H9 (cell line): ENCODE measurements around the gene CYGB. TPM values are rescaled to one million over a fixed set of nuclear protein-coding genes. Genes with fewer than 3 reads are reported as not detected.

Source experiments
- DNase-seq: peaks from one replicate; pipeline ENCODE4 v3.0.0-alpha.2; 2017
- H2AFZ ChIP-seq: one replicate; pipeline ENCODE4 v1.6.1; 2013; ENCODE audit warnings: mild to moderate bottlenecking, low read length, control low read depth, moderate library complexity
- H2AK5ac ChIP-seq: 2 replicates; pipeline ENCODE4 v1.6.1; 2013; ENCODE audit warnings: low read length, control low read depth, mixed read lengths; ENCODE audit not compliant: insufficient read length
- H2BK120ac ChIP-seq: one replicate; pipeline ENCODE4 v1.6.1; 2013; ENCODE audit warnings: low read depth, mild to moderate bottlenecking, low read length, control low read depth, inconsistent platforms; ENCODE audit not compliant: poor library complexity, severe bottlenecking
- H2BK12ac ChIP-seq: 2 replicates; pipeline ENCODE4 v1.6.1; 2013; ENCODE audit warnings: low read length, control low read depth, mixed read lengths, low read depth; ENCODE audit not compliant: insufficient read length
- H2BK15ac ChIP-seq: 2 replicates; pipeline ENCODE4 v1.6.1; 2013; ENCODE audit warnings: low read depth, low read length, control low read depth
- H2BK20ac ChIP-seq: one replicate; pipeline ENCODE4 v1.6.1; 2013; ENCODE audit warnings: low read depth, mild to moderate bottlenecking, low read length, control low read depth, inconsistent platforms; ENCODE audit not compliant: poor library complexity, severe bottlenecking
- H2BK5ac ChIP-seq: 2 replicates; pipeline ENCODE4 v1.6.1; 2013; ENCODE audit warnings: low read length, control low read depth, mixed read lengths; ENCODE audit not compliant: insufficient read length
- H3K14ac ChIP-seq: 2 replicates; pipeline ENCODE4 v1.6.1; 2013; ENCODE audit warnings: low read length, control low read depth; ENCODE audit not compliant: insufficient read depth
- H3K18ac ChIP-seq: 2 replicates; pipeline ENCODE4 v1.6.1; 2013; ENCODE audit warnings: low read depth, mild to moderate bottlenecking, mixed read lengths, low read length, control low read depth; ENCODE audit not compliant: insufficient read length
- H3K23ac ChIP-seq: 2 replicates; pipeline ENCODE4 v1.6.1; 2013; ENCODE audit warnings: low read length, control low read depth, mixed read lengths, low read depth; ENCODE audit not compliant: insufficient read length
- H3K23me2 ChIP-seq: 2 replicates; pipeline ENCODE4 v1.6.1; 2013; ENCODE audit warnings: low read depth, mild to moderate bottlenecking, mixed read lengths, low read length, control low read depth; ENCODE audit not compliant: insufficient read length, poor library complexity, severe bottlenecking
- H3K27ac ChIP-seq: 2 replicates; pipeline ENCODE4 v1.5.1; 2013; ENCODE audit warnings: low read length, control low read depth, mixed read lengths, low read depth; ENCODE audit not compliant: insufficient read length
- H3K27me3 ChIP-seq: 2 replicates; pipeline ENCODE4 v1.6.1; 2013; ENCODE audit warnings: low read length, control low read depth, inconsistent platforms; ENCODE audit not compliant: insufficient read depth
- H3K4ac ChIP-seq: 2 replicates; pipeline ENCODE4 v1.6.1; 2013; ENCODE audit warnings: low read depth, mild to moderate bottlenecking, control low read depth, inconsistent platforms, low read length, moderate library complexity
- H3K4me1 ChIP-seq: 2 replicates; pipeline ENCODE4 v1.6.1; 2013; ENCODE audit warnings: low read length, control low read depth, inconsistent platforms; ENCODE audit not compliant: insufficient read depth
- H3K4me2 ChIP-seq: 2 replicates; pipeline ENCODE4 v1.6.1; 2013; ENCODE audit warnings: low read length, control low read depth, mixed read lengths; ENCODE audit not compliant: insufficient read length, insufficient read depth
- H3K56ac ChIP-seq: 2 replicates; pipeline ENCODE4 v1.6.1; 2013; ENCODE audit warnings: low read depth, mild to moderate bottlenecking, mixed read lengths, low read length, control low read depth; ENCODE audit not compliant: insufficient read length
- H3K79me1 ChIP-seq: 2 replicates; pipeline ENCODE4 v1.6.1; 2013; ENCODE audit warnings: low read depth, mild to moderate bottlenecking, moderate library complexity, low read length, control low read depth, inconsistent platforms; ENCODE audit not compliant: insufficient read depth, poor library complexity, severe bottlenecking
- H3K79me2 ChIP-seq: 2 replicates; pipeline ENCODE4 v1.6.1; 2013; ENCODE audit warnings: low read length, control low read depth, inconsistent platforms; ENCODE audit not compliant: insufficient read depth
- H3K9ac ChIP-seq: 2 replicates; pipeline ENCODE4 v1.6.1; 2013; ENCODE audit warnings: low read length, control low read depth, mixed read lengths; ENCODE audit not compliant: insufficient read length; ENCODE audit errors: extremely low read depth
- H3K9me3 ChIP-seq: one replicate; pipeline ENCODE4 v1.6.1; 2013; ENCODE audit warnings: low read depth, low read length, inconsistent platforms; ENCODE audit not compliant: control insufficient read depth
- H3T11ph ChIP-seq: one replicate; pipeline ENCODE4 v1.6.1; 2013; ENCODE audit warnings: mild to moderate bottlenecking, low read length, control low read depth, inconsistent platforms
- H4K20me1 ChIP-seq: one replicate; pipeline ENCODE4 v1.6.1; 2013; ENCODE audit not compliant: control insufficient read depth, insufficient read length, insufficient read depth
- H4K5ac ChIP-seq: 2 replicates; pipeline ENCODE4 v1.6.1; 2013; ENCODE audit warnings: low read depth, mild to moderate bottlenecking, mixed read lengths, low read length, control low read depth; ENCODE audit not compliant: insufficient read length
- H4K8ac ChIP-seq: replicated peaks from 2 replicates; pipeline ENCODE4 v1.6.1; 2013; ENCODE audit warnings: low read length, control low read depth, mixed read lengths, low read depth; ENCODE audit not compliant: insufficient read length
- H4K91ac ChIP-seq: 2 replicates; pipeline ENCODE4 v1.6.1; 2013; ENCODE audit warnings: low read depth, mild to moderate bottlenecking, moderate library complexity, mixed read lengths, low read length, control low read depth; ENCODE audit not compliant: insufficient read length
- H3K27ac Mint-ChIP-seq, 3 experiments: 2 replicates in 2 of 3; 3 replicates in 1 of 3; pipeline ENCODE4 v1.8.0; 2020 to 2021; ENCODE audit warnings: mixed read lengths in 3 of 3, mild to moderate bottlenecking in 1 of 3, moderate library complexity in 1 of 3
- H3K27me3 Mint-ChIP-seq: 2 replicates; pipeline ENCODE4 v1.8.0; 2021; ENCODE audit warnings: low read depth, mild to moderate bottlenecking, moderate library complexity, mixed read lengths
- H3K36me3 Mint-ChIP-seq, 3 experiments: 2 replicates in 2 of 3; 3 replicates in 1 of 3; pipeline ENCODE4 v1.8.0; 2020 to 2021; ENCODE audit warnings: low read depth in 3 of 3, mixed read lengths in 3 of 3; ENCODE audit not compliant: insufficient read depth in 1 of 3
- H3K4me1 Mint-ChIP-seq, 2 experiments: 2 replicates each; pipeline ENCODE4 v1.8.0; 2020; ENCODE audit warnings: mixed read lengths in 2 of 2
- H3K4me3 Mint-ChIP-seq, 2 experiments: 2 replicates in 1 of 2; 3 replicates in 1 of 2; pipeline ENCODE4 v1.8.0; 2020 to 2021; ENCODE audit warnings: mild to moderate bottlenecking in 2 of 2, mixed read lengths in 2 of 2, moderate library complexity in 1 of 2
- H3K9me3 Mint-ChIP-seq, 2 experiments: 2 replicates in 1 of 2; 3 replicates in 1 of 2; pipeline ENCODE4 v1.8.0; 2020; ENCODE audit warnings: mild to moderate bottlenecking in 2 of 2, mixed read lengths in 2 of 2, moderate library complexity in 1 of 2
- CTCF ChIP-seq: fragments of 200-600 bp; sonication (generic); conservative IDR thresholded peaks from 3 replicates; pipeline ENCODE4 v1.8.0; 2021; ENCODE audit warnings: antibody characterized with exemption, mild to moderate bottlenecking
- WGBS: extraction: QIAGEN DNeasy Blood & Tissue Kit; methylation state at CpG from one replicate; pipeline ENCODE4 v1.1.7; 2013; ENCODE audit warnings: missing lambda C conversion rate, low lambda C conversion rate, mixed read lengths; ENCODE audit not compliant: insufficient read length; ENCODE audit errors: extremely low coverage; 5-methylcytosine and 5-hydroxymethylcytosine counted together
- total RNA-seq: library from RNA; stranded (reverse); gene quantifications from 2 replicates; pipeline ENCODE4 v1.2.1, GENCODE V29; 2021

CYGB gene
- total RNA-seq, 1 experiment from 2014 or later: 2.4 TPM

- H3K4me1 ChIP-seq: no peaks in the 10 kb centered on the region; the same call in 1 of the 2 replicates
- H3K9ac ChIP-seq: no peak overlapping the region
- peak overlapping the region in 2 of 3 experiments; percentile 39 to 57; a peak in 2 of 7 replicates for H3K27ac Mint-ChIP-seq
Observed at GRCh38 chr17:76492123-76492988, 45.2 kb downstream of the CYGB start.

More at GRCh38 chr17:76492123-76492988, 45.2 kb downstream of the CYGB start:
- H2BK20ac ChIP-seq: no peak overlapping the region
- H3K27me3 ChIP-seq: no peaks in the 10 kb centered on the region
- H2BK120ac ChIP-seq: no peak overlapping the region
- H3K14ac ChIP-seq: peak overlapping the region; percentile 78; the same call in 1 of the 2 replicates
- no peaks in the 10 kb centered on the region for H3K79me1 ChIP-seq
- no peaks in the 10 kb centered on the region for H3K9me3 ChIP-seq
- no CpG with 5 or more reads among the region's 11 CpGs for WGBS
- no peak for DNase-seq
- H3K56ac ChIP-seq: no peak overlapping the region
- no peak overlapping the region for H3K18ac ChIP-seq
- no peak overlapping the region for H4K8ac ChIP-seq
- no peaks in the 10 kb centered on the region for H3K79me2 ChIP-seq
- Mint-ChIP-seq H3K27me3 (no peaks in the 10 kb centered on the region; the same call in 1 of the 2 replicates), H3K9me3 (no peaks in the 10 kb centered on the region), H3K4me1 (peaks cover 17 to 30% of the 10 kb centered on the region in 2 experiments), H3K4me3 (peak overlapping the region in 1 of 2 experiments; percentile 48; a peak in 2 of 5 replicates), H3K36me3 (peaks cover 0 to 6% (median 3%) of the 10 kb centered on the region in 3 experiments; a peak in 3 of 7 replicates)
- no peak overlapping the region for H2BK5ac ChIP-seq
- H3K23me2 ChIP-seq: no peaks in the 10 kb centered on the region
- H3K27ac ChIP-seq: no peak overlapping the region
- no peak overlapping the region for H4K91ac ChIP-seq
- H2BK12ac ChIP-seq: no peak overlapping the region
- no peaks in the 10 kb centered on the region for H4K20me1 ChIP-seq
- H4K5ac ChIP-seq: no peak overlapping the region
- no peak overlapping the region for H2AFZ ChIP-seq
- no peak overlapping the region for H2BK15ac ChIP-seq
- H3K4me2 ChIP-seq: no peak overlapping the region
- H2AK5ac ChIP-seq: no peak overlapping the region
- no peak for TF ChIP-seq CTCF
- H3T11ph ChIP-seq: no peak overlapping the region
- no peak overlapping the region for H3K4ac ChIP-seq
- no peak overlapping the region for H3K23ac ChIP-seq
